Neural crest cell (in vitro differentiated cells): ENCODE data around the gene WDR38. TPM values are rescaled to one million over a fixed set of nuclear protein-coding genes. Genes with fewer than 3 reads are reported as not detected.

ENCODE experiments used
- DNase-seq: peaks from one replicate; pipeline ENCODE4 v3.0.0; 2021; ENCODE audit warnings: low read depth, mixed read lengths, low spot score
- H3K27ac Mint-ChIP-seq: one replicate; pipeline ENCODE4 v1.8.0; 2021; ENCODE audit warnings: mild to moderate bottlenecking, mixed read lengths; ENCODE audit not compliant: unreplicated experiment
- H3K27me3 Mint-ChIP-seq: 2 replicates; pipeline ENCODE4 v1.8.0; 2021; ENCODE audit warnings: low read depth, mild to moderate bottlenecking, mixed read lengths
- H3K36me3 Mint-ChIP-seq: 2 replicates; pipeline ENCODE4 v1.8.0; 2021; ENCODE audit warnings: low read depth, mild to moderate bottlenecking, mixed read lengths
- H3K4me1 Mint-ChIP-seq: 2 replicates; pipeline ENCODE4 v1.8.0; 2021; ENCODE audit warnings: mixed read lengths
- H3K4me3 Mint-ChIP-seq: one replicate; pipeline ENCODE4 v1.8.0; 2021; ENCODE audit warnings: mild to moderate bottlenecking, mixed read lengths
- H3K9me3 Mint-ChIP-seq: 2 replicates; pipeline ENCODE4 v1.8.0; 2021; ENCODE audit warnings: mixed read lengths
- total RNA-seq: library from RNA; stranded (reverse); gene quantifications from 2 replicates; pipeline ENCODE4 v1.2.1, GENCODE V29; 2021
- TF ChIP-seq, protein P1 (sequence below): fragments of 200-600 bp; sonication (generic); conservative IDR thresholded peaks from 2 replicates; pipeline ENCODE4 v1.5.0; 2021; ENCODE audit warnings: antibody characterized with exemption, mild to moderate bottlenecking

The WDR38 gene
- total RNA-seq, 1 donor from 2014 or later = not detected

DNA sequence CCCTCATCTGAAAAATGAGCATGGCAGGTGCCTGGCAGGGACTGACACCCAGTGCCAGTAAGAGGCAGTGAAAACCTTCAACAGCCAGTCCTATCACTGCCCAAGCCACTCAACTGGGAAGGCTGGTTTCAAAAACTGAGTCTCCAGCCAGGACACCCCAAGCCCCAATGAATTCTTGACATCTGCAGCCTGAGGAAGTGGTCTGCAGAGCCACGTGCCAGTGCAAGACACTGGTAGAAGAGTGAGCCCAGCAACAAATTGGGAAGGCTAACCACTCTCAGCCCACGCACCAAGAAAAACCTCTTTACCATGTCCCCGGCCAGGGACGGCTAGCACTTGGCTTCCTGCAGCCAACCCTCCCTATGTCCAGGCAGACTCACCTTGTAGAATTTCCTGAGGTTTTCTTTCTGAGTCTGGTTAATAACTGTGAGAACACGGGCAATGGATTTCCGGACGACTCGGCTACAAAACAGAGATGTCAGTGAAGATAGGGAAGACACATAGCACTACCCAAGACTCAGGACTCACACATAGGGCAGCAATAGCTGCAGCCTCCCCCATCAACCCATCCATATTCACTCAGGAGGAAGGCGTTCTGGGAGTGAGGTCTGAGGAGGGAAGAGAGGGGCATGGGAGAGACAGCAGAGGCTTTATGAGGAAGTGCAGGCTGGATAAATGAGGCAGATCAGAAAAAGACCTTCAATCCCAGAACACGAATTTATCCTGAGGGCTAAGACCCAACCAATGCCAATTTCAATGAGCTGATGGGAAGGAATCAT lies 6.7 kb downstream of the WDR38 start:
- DNase-seq = no peak
- Mint-ChIP-seq H3K4me1 (peaks cover 40% of the 10 kb centered on the region), H3K27ac (peak overlapping the region; percentile 83), H3K4me3 (peak overlapping the region; percentile 95), H3K9me3 (no peaks in the 10 kb centered on the region), H3K27me3 (peaks cover 3% of the 10 kb centered on the region), H3K36me3 (peaks cover 21% of the 10 kb centered on the region)
- TF ChIP-seq, protein P1, sequence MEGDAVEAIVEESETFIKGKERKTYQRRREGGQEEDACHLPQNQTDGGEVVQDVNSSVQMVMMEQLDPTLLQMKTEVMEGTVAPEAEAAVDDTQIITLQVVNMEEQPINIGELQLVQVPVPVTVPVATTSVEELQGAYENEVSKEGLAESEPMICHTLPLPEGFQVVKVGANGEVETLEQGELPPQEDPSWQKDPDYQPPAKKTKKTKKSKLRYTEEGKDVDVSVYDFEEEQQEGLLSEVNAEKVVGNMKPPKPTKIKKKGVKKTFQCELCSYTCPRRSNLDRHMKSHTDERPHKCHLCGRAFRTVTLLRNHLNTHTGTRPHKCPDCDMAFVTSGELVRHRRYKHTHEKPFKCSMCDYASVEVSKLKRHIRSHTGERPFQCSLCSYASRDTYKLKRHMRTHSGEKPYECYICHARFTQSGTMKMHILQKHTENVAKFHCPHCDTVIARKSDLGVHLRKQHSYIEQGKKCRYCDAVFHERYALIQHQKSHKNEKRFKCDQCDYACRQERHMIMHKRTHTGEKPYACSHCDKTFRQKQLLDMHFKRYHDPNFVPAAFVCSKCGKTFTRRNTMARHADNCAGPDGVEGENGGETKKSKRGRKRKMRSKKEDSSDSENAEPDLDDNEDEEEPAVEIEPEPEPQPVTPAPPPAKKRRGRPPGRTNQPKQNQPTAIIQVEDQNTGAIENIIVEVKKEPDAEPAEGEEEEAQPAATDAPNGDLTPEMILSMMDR = no peak

DNA sequence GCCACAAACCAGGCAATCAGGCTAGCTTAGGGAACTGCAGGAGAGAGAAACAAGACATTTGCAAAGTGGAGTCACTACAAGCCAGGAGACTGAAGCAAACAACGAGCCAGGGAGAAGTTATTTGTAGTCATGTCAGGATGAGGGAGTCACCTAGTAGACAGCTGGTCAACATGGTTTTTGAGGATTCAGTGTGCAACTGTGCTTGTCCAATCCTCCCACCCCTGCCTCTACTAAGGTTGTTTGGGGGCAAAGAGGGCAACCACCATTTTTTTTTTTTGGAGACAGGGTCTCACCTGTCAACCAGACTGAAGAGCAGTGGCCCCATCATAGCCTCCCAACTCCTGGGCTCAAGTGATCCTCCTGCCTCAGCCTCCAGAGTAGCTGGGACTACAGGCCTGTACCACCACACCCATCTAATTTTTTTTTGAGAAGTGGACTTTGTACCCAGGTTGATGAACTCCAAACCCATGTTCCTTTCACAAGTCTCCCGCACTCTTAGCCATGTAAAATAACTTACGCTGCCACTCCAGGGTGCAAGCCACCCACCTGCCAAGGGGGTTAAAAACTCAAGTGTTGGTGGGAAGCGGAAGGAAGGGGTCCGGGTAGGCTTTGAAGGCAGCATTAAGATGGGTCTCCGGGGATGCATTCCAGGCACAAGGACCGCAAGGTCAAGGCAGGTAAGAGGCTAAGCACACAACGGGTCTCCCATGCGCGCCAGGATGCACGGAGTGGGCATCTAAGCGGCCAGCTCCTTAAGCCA lies 7.5 kb downstream of the WDR38 start:
- Mint-ChIP-seq H3K27ac (peak overlapping the region; percentile 94), H3K4me3 (peak overlapping the region; percentile 95)
- TF ChIP-seq, protein P1 = no peak

DNA sequence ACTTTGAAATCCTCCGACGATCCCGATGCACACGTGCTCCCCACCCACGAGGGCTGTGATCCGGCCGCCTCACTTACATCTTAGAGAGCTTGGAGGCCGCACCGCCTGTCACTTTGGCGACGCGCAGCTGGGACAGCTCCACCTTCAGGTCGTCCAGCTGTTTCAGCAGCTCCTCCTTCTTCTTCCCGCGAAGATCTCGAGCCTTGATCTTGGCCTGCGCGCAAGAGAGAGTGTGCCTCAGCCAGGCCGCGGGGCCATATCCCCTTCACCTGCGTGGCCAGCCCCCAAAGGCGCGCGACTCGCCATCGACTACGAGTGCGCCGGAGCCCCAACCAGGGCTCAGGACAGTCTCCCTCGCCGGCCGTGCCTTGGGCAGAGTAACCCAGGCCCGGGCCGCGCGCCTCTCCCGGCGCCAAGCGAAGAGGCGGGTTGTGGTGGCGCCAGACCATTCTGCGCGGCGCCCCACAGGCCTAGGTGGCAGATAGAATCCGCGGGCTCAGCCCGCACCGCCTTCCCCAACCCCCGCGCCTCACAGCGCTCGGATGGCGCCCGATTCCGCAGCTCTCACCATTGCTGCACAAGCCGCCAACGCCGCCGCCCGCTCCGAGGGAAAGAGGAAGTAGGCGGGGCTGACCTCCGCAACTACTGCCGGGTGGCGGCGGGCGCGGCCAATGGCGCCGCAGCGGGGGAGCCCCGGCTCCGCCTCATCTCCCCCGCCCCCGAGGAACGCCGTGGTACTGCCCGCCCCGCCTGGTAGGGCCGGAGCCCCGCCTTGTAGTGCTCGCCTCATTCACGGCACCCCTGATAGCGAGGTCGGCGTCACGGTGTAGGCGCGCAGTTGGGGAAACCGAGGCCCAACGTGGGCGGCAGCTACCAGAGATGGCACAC lies 8.3 kb downstream of the WDR38 start, which contains the start of the genes ARPC5L and RPL35:
Gene ARPC5L (plus strand): TSS at position 789 of the 888 bp plus-strand sequence. CDS start 7,161 bp downstream, outside the sequence.
Gene RPL35 (minus strand): TSS at position 616 of the 888 bp plus-strand sequence. CDS start 45 bp downstream, at position 571.
- no peaks in the 10 kb centered on the region for H3K9me3 Mint-ChIP-seq
- DNase-seq = peak; percentile 93
- peaks cover 21% of the 10 kb centered on the region for H3K36me3 Mint-ChIP-seq
- peak within 1 kb of the TSS; percentile 99 for H3K27ac Mint-ChIP-seq
- TF ChIP-seq, protein P1 = no peak
- peak within 1 kb of the TSS; percentile 95 for H3K4me3 Mint-ChIP-seq
- H3K4me1 Mint-ChIP-seq = peaks cover 37% of the 10 kb centered on the region
- no peaks in the 10 kb centered on the region for H3K27me3 Mint-ChIP-seq

More for the DNA sequence above, 7.5 kb downstream of the WDR38 start:
- Mint-ChIP-seq H3K36me3 (peaks cover 21% of the 10 kb centered on the region), H3K9me3 (no peaks in the 10 kb centered on the region), H3K4me1 (peaks cover 37% of the 10 kb centered on the region), H3K27me3 (no peaks in the 10 kb centered on the region)
- no peak for DNase-seq

DNA sequence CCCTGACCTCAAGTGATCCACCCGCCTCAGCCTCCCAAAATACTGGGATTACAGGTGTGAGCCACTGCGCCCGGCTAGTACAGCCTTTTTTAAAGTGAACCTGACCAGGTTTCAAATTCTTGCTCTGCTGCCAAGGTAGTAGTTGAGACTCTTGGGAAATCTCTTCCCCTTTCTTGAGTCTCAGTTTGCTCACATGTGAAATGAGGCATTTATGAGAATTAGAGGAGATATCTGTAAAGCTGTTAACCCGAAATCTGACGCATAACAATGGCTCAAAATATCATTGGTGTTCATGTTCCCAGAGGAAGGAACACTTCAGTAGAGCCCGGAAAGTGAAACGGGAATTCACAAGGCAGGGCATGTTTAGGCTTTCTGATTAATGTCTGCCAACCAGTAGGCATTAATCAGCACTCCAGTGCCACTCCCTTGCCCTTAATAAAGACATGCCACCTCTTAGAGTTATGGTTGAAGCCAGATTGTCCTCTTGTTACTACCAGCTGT lies 10.2 kb downstream of the WDR38 start:
- peaks cover 17% of the 10 kb centered on the region for H3K36me3 Mint-ChIP-seq
- H3K4me1 Mint-ChIP-seq = peaks cover 44% of the 10 kb centered on the region
- peak overlapping the region; percentile 87 for H3K4me3 Mint-ChIP-seq
- H3K27me3 Mint-ChIP-seq = no peaks in the 10 kb centered on the region
- TF ChIP-seq, protein P1 = no peak
- no peaks in the 10 kb centered on the region for H3K9me3 Mint-ChIP-seq
- no peak for DNase-seq
- H3K27ac Mint-ChIP-seq = no peak overlapping the region
